H1 (cell line): Measurements from ENCODE around the gene GSTA3. TPM values are rescaled to one million over a fixed set of nuclear protein-coding genes. Genes with fewer than 3 reads are reported as not detected.

Source experiments
- CTCF ChIA-PET: fragments of 300-600 bp; sonication (Branson Sonifier 250); formaldehyde crosslinking; loops from one replicate; lab custom pipeline; 2021; ENCODE audit not compliant: partially characterized antibody; lab: Charles Lee
- POLR2A ChIA-PET: fragments of 300-600 bp; sonication (Branson Sonifier 250); formaldehyde crosslinking; loops from one replicate; lab custom pipeline; 2021; ENCODE audit warnings: inconsistent platforms; ENCODE audit not compliant: partially characterized antibody; lab: Charles Lee
- DNase-seq, 2 experiments: peaks; one replicate each; pipeline versions ENCODE4 v3.0.0 to v3.0.0-alpha.2; 2010 to 2022; ENCODE audit warnings: low spot score in 2 of 2, low read depth in 1 of 2, mixed read lengths in 1 of 2
- FAIRE-seq: peaks from 2 replicates; lab custom pipeline; 2011; peaks lifted over from hg19 to GRCh38; lab: Jason Lieb, UNC
- H2AFZ ChIP-seq: 2 replicates; pipeline ENCODE4 v1.8.1; 2012; ENCODE audit warnings: low read length, inconsistent platforms
- H2AK5ac ChIP-seq: 2 replicates; pipeline ENCODE4 v1.6.1; 2013; ENCODE audit warnings: low read depth, low read length
- H2BK120ac ChIP-seq: replicated peaks from 2 replicates; pipeline ENCODE3; 2013; ENCODE audit warnings: low read depth, low read length, inconsistent platforms
- H2BK12ac ChIP-seq: 2 replicates; pipeline ENCODE4 v1.6.1; 2013; ENCODE audit warnings: low read depth, low read length
- H2BK15ac ChIP-seq: 2 replicates; pipeline ENCODE4 v1.6.1; 2013; ENCODE audit warnings: low read length
- H2BK20ac ChIP-seq: 2 replicates; pipeline ENCODE4 v1.6.1; 2013; ENCODE audit warnings: low read length
- H2BK5ac ChIP-seq: 2 replicates; pipeline ENCODE4 v1.6.1; 2013; ENCODE audit warnings: low read depth, low read length
- H3K14ac ChIP-seq: 2 replicates; pipeline ENCODE4 v1.6.1; 2013; ENCODE audit warnings: inconsistent platforms; ENCODE audit not compliant: insufficient read length
- H3K18ac ChIP-seq: 2 replicates; pipeline ENCODE4 v1.6.1; 2013; ENCODE audit warnings: low read length; ENCODE audit errors: extremely low read depth
- H3K23ac ChIP-seq: 2 replicates; pipeline ENCODE4 v1.6.1; 2013; ENCODE audit warnings: inconsistent platforms; ENCODE audit not compliant: insufficient read length
- H3K23me2 ChIP-seq: 2 replicates; pipeline ENCODE4 v1.6.1; 2013; ENCODE audit warnings: low read depth, low read length
- H3K27ac ChIP-seq: 2 replicates; pipeline ENCODE4 v1.6.1; 2011; ENCODE audit warnings: low read depth, low read length, inconsistent platforms
- H3K27me3 ChIP-seq, 4 experiments: replicated peaks in 1 of 4; 1 replicate in 1 of 4; 2 replicates in 3 of 4; pipeline versions ENCODE4 v1.6.1 to v1.8.1; 2011 to 2013; ENCODE audit warnings: low read length in 3 of 4, mild to moderate bottlenecking in 3 of 4, inconsistent platforms in 2 of 4, mixed read lengths in 2 of 4, moderate library complexity in 1 of 4; ENCODE audit not compliant: control insufficient read depth in 3 of 4, insufficient read depth in 3 of 4; ENCODE audit errors: extremely low read depth in 1 of 4
- H3K36me3 ChIP-seq, 4 experiments: 2 replicates each; pipeline versions ENCODE4 v1.6.1 to v1.8.1; 2011 to 2013; ENCODE audit warnings: mild to moderate bottlenecking in 4 of 4, low read length in 3 of 4, moderate library complexity in 2 of 4, control low read depth in 1 of 4, inconsistent platforms in 1 of 4; ENCODE audit not compliant: insufficient read depth in 4 of 4, control insufficient read depth in 2 of 4
- H3K4ac ChIP-seq: replicated peaks from 2 replicates; pipeline ENCODE3; 2013; ENCODE audit warnings: low read length, low read depth, mixed read lengths, inconsistent platforms; ENCODE audit not compliant: insufficient read length
- H3K4me1 ChIP-seq, 4 experiments: replicated peaks in 1 of 4; 1 replicate in 1 of 4; 2 replicates in 3 of 4; pipeline versions ENCODE4 v1.6.1 to v1.8.1; 2011 to 2013; ENCODE audit warnings: low read length in 3 of 4, inconsistent platforms in 2 of 4, mixed read lengths in 1 of 4; ENCODE audit not compliant: insufficient read depth in 4 of 4, control insufficient read depth in 3 of 4
- H3K4me2 ChIP-seq, 2 experiments: 2 replicates each; pipeline versions ENCODE4 v1.6.1 to v1.8.1; 2011 to 2013; ENCODE audit warnings: low read depth in 2 of 2, low read length in 2 of 2, control low read depth in 1 of 2, inconsistent platforms in 1 of 2, mild to moderate bottlenecking in 1 of 2; ENCODE audit not compliant: insufficient read depth in 1 of 2
- H3K4me3 ChIP-seq, 4 experiments: fragments of 200-600, 300-600 bp in 1 of 4; sonication (generic), shearing (Covaris generic), sonication (Bioruptor Twin) in 1 of 4; 2 replicates each; pipeline versions ENCODE4 v1.5.1 to v1.8.1; 2011 to 2016; ENCODE audit warnings: low read length in 4 of 4, low read depth in 3 of 4, control low read depth in 2 of 4, inconsistent platforms in 2 of 4, mild to moderate bottlenecking in 2 of 4, mixed read lengths in 1 of 4, moderate library complexity in 1 of 4; ENCODE audit not compliant: insufficient read depth in 2 of 4; ENCODE audit errors: extremely low read depth in 1 of 4
- H3K56ac ChIP-seq: replicated peaks from 2 replicates; pipeline ENCODE3; 2013; ENCODE audit warnings: low read depth, mild to moderate bottlenecking, mixed read lengths, low read length, inconsistent platforms; ENCODE audit not compliant: insufficient read length
- H3K79me1 ChIP-seq: 2 replicates; pipeline ENCODE4 v1.6.1; 2013; ENCODE audit warnings: low read depth, low read length, control low read depth
- H3K79me2 ChIP-seq, 2 experiments: 2 replicates each; pipeline versions ENCODE4 v1.6.1 to v1.8.1; 2012 to 2013; ENCODE audit warnings: low read length in 2 of 2, mild to moderate bottlenecking in 2 of 2, inconsistent platforms in 1 of 2; ENCODE audit not compliant: insufficient read depth in 2 of 2, control insufficient read depth in 1 of 2
- H3K9ac ChIP-seq, 4 experiments: replicated peaks in 1 of 4; 1 replicate in 1 of 4; 2 replicates in 3 of 4; pipeline versions ENCODE4 v1.6.1 to v1.8.1; 2011 to 2013; ENCODE audit warnings: low read depth in 3 of 4, low read length in 3 of 4, control low read depth in 2 of 4, mild to moderate bottlenecking in 2 of 4, moderate library complexity in 2 of 4, inconsistent platforms in 1 of 4; ENCODE audit errors: extremely low read depth in 1 of 4
- H3K9me3 ChIP-seq, 2 experiments: 2 replicates each; pipeline versions ENCODE4 v1.6.1 to v1.8.1; 2012 to 2013; ENCODE audit warnings: mild to moderate bottlenecking in 2 of 2, moderate library complexity in 2 of 2, control low read depth in 1 of 2, inconsistent platforms in 1 of 2, low read depth in 1 of 2, low read length in 1 of 2, mixed read lengths in 1 of 2; ENCODE audit not compliant: insufficient read depth in 2 of 2
- H4K20me1 ChIP-seq, 2 experiments: replicated peaks in 1 of 2; 2 replicates each; pipeline versions ENCODE3 to v1.8.1; 2011 to 2013; ENCODE audit warnings: inconsistent platforms in 2 of 2, low read length in 2 of 2, mild to moderate bottlenecking in 1 of 2; ENCODE audit not compliant: insufficient read depth in 2 of 2, control insufficient read depth in 1 of 2
- H4K5ac ChIP-seq: 2 replicates; pipeline ENCODE4 v1.6.1; 2013; ENCODE audit warnings: low read length, low read depth, mixed read lengths, inconsistent platforms; ENCODE audit not compliant: insufficient read length
- H4K8ac ChIP-seq: 2 replicates; pipeline ENCODE4 v1.8.0; 2013; ENCODE audit warnings: mild to moderate bottlenecking, moderate library complexity, low read length, inconsistent platforms; ENCODE audit not compliant: insufficient read depth; ENCODE audit errors: extremely low read depth
- H4K91ac ChIP-seq: replicated peaks from 2 replicates; pipeline ENCODE3; 2013; ENCODE audit warnings: low read length, mixed read lengths, inconsistent platforms; ENCODE audit not compliant: insufficient read length
- WGBS, 2 experiments: shearing (Covaris generic) in 1 of 2; methylation state at CpG; one replicate each; pipeline versions ENCODE4 v1.1.6 to v1.1.7; 2013 to 2015; ENCODE audit warnings: low lambda C conversion rate in 2 of 2, mixed read lengths in 2 of 2, inconsistent platforms in 1 of 2, low coverage in 1 of 2, missing lambda C conversion rate in 1 of 2; ENCODE audit not compliant: insufficient replicate concordance in 2 of 2, insufficient coverage in 1 of 2, insufficient read length in 1 of 2; ENCODE audit errors: extremely low coverage in 1 of 2, missing lambda C conversion rate in 1 of 2; 5-methylcytosine and 5-hydroxymethylcytosine counted together
- polyA plus RNA-seq, 7 experiments: library from polyadenylated mRNA; depleted of rRNA in 3 of 7; stranded (reverse) in 5 of 7; unstranded in 2 of 7; fragments of >200 nt in 5 of 7; fragments of 200-250 nt in 2 of 7; gene quantifications; 1 replicate in 5 of 7; 2 replicates in 1 of 7; 4 replicates in 1 of 7; pipeline versions ENCODE4 v1.2.1 to v1.2.3, GENCODE V29; 2011 to 2013; ENCODE audit warnings: missing spikeins in 2 of 7, mixed read lengths in 2 of 7
- total RNA-seq: library from RNA; stranded (reverse); fragmentation: NEBNext Ultra II Directional; extraction: Animal tissue kit (Norgen Biotek cat#: 25700); gene quantifications from 2 replicates; pipeline ENCODE4 v1.2.1, GENCODE V29; 2021

Gene GSTA3
- total and polyA plus RNA-seq, 2 of the 8 experiments (the other 6 are each of a cell fraction or from before 2014, with no cell fraction given) = not detected

GRCh38 chr6:52872031-52872430 lies 37.5 kb downstream of the GSTA3 start:
- Histone ChIP-seq H4K91ac (no peak overlapping the region), H3K4me3 (no peak overlapping the region), H2BK120ac (no peak overlapping the region), H2AK5ac (no peak overlapping the region), H3K4me1 (peaks cover 0 to 5% (median 2%) of the 10 kb centered on the region in 4 experiments; a peak in 4 of 7 replicates), H3K56ac (no peak overlapping the region), H3K36me3 (no peaks in the 10 kb centered on the region), H2BK15ac (no peak overlapping the region), H4K20me1 (no peaks in the 10 kb centered on the region), H3K4me2 (no peak overlapping the region), H3K4ac (no peak overlapping the region), H3K14ac (no peak overlapping the region), H3K23me2 (no peaks in the 10 kb centered on the region), H2BK20ac (no peak overlapping the region), H2BK12ac (no peak overlapping the region), H3K27ac (no peak overlapping the region), H3K9ac (no peak overlapping the region), H2BK5ac (no peak overlapping the region), H3K23ac (no peak overlapping the region), H3K9me3 (no peaks in the 10 kb centered on the region), H3K18ac (no peak overlapping the region), H4K5ac (no peak overlapping the region), H3K79me1 (no peaks in the 10 kb centered on the region), H2AFZ (no peak overlapping the region), H3K79me2 (no peaks in the 10 kb centered on the region), H3K27me3 (no peaks in the 10 kb centered on the region), H4K8ac (no peak overlapping the region)
- no peak for DNase-seq
- no peak for FAIRE-seq
- ChIA-PET CTCF (interaction anchor here (0.8 to 2.2 kb wide), 3 partner anchors 10 to 122 kb away, joined by 3 to 9 read pairs (median 3); no protein-coding TSS in a partner anchor), POLR2A (no interaction called here)
- WGBS, 2 experiments = 89% methylated on average over 4 of the region's 4 CpGs; no CpG with 5 or more reads in 1 of the 2 experiments
